Testis (tissue), 2 donors: Measurements from ENCODE around the gene NT5E.

Experiments used
- POLR2A ChIP-seq: fragments of 450-650 bp; IDR thresholded peaks from one replicate; pipeline ENCODE4 v1.6.1; 2017; ENCODE audit warnings: antibody characterized with exemption, mild to moderate bottlenecking, moderate library complexity
- TF ChIP-seq, protein P1 (sequence below), 3 experiments: fragments of 450-650 bp in 2 of 3; fragments of 200-600 bp in 1 of 3; sonication (generic) in 1 of 3; IDR thresholded peaks; one replicate each; pipeline ENCODE4 v1.5.1; 2016 to 2019; ENCODE audit warnings: antibody characterized with exemption in 3 of 3, mild to moderate bottlenecking in 2 of 3, moderate library complexity in 1 of 3

GRCh38 chr6:85424981-85425380, 24.9 kb upstream of the NT5E start:
- no peak for TF ChIP-seq POLR2A
- TF ChIP-seq, protein P1, sequence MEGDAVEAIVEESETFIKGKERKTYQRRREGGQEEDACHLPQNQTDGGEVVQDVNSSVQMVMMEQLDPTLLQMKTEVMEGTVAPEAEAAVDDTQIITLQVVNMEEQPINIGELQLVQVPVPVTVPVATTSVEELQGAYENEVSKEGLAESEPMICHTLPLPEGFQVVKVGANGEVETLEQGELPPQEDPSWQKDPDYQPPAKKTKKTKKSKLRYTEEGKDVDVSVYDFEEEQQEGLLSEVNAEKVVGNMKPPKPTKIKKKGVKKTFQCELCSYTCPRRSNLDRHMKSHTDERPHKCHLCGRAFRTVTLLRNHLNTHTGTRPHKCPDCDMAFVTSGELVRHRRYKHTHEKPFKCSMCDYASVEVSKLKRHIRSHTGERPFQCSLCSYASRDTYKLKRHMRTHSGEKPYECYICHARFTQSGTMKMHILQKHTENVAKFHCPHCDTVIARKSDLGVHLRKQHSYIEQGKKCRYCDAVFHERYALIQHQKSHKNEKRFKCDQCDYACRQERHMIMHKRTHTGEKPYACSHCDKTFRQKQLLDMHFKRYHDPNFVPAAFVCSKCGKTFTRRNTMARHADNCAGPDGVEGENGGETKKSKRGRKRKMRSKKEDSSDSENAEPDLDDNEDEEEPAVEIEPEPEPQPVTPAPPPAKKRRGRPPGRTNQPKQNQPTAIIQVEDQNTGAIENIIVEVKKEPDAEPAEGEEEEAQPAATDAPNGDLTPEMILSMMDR (IDR thresholded peaks at IDR 0.05), result no peak
